WTC11 (cell line): Measurements from ENCODE around the gene PSTK. TPM values are rescaled to one million over a fixed set of nuclear protein-coding genes. Genes with fewer than 3 reads are reported as not detected.

Source experiments
- ATAC-seq: fragments of 200-7000 bp; cut with Tn5 transposase; 2 replicates; pipeline ENCODE4 v1.10.0; 2021; ENCODE audit warnings: mild to moderate bottlenecking, moderate library complexity
- CTCF ChIA-PET: fragments of 300-600 bp; sonication (Branson Sonifier 250); formaldehyde crosslinking; loops from one replicate; lab custom pipeline; 2021; ENCODE audit warnings: antibody characterized with exemption; lab: Charles Lee
- POLR2A ChIA-PET: fragments of 350-600 bp; sonication (Branson Sonifier 250); formaldehyde crosslinking; loops from one replicate; lab custom pipeline; 2021; ENCODE audit warnings: antibody characterized with exemption; lab: Charles Lee
- DNase-seq: peaks from one replicate; pipeline ENCODE4 v3.0.0; 2021; ENCODE audit warnings: low spot score
- H3K27ac Mint-ChIP-seq: 2 replicates; pipeline ENCODE4 v1.8.0; 2021; ENCODE audit warnings: mixed read lengths
- H3K27me3 Mint-ChIP-seq: 2 replicates; pipeline ENCODE4 v1.8.0; 2021; ENCODE audit warnings: low read depth, mild to moderate bottlenecking, moderate library complexity, mixed read lengths
- H3K36me3 Mint-ChIP-seq: 2 replicates; pipeline ENCODE4 v1.8.0; 2021; ENCODE audit warnings: mixed read lengths
- H3K4me1 Mint-ChIP-seq: 2 replicates; pipeline ENCODE4 v1.8.0; 2022; ENCODE audit warnings: mixed read lengths
- H3K4me3 Mint-ChIP-seq: 2 replicates; pipeline ENCODE4 v1.8.0; 2021; ENCODE audit warnings: mild to moderate bottlenecking, moderate library complexity, mixed read lengths
- H3K9me3 Mint-ChIP-seq: 2 replicates; pipeline ENCODE4 v1.8.0; 2021; ENCODE audit warnings: mixed read lengths
- ATF3 ChIP-seq: sonication (generic); formaldehyde crosslinking; conservative IDR thresholded peaks from 2 replicates; pipeline ENCODE4 v1.8.1; 2022; ENCODE audit warnings: mild to moderate bottlenecking, missing genetic modification reagents
- CBFB ChIP-seq: sonication (generic); formaldehyde crosslinking; IDR thresholded peaks from 2 replicates; pipeline ENCODE4 v1.8.1; 2022; ENCODE audit warnings: mild to moderate bottlenecking, low read depth, missing genetic modification reagents
- CDX4 ChIP-seq: fragments of 250-450 bp; sonication (Bioruptor Pico); IDR thresholded peaks from 2 replicates; pipeline ENCODE4 v1.9.0; 2021; ENCODE audit warnings: moderate library complexity, mild to moderate bottlenecking, inconsistent platforms, borderline replicate concordance
- ELF4 ChIP-seq: sonication (generic); formaldehyde crosslinking; IDR thresholded peaks from 2 replicates; pipeline ENCODE4 v1.8.1; 2022; ENCODE audit warnings: low read depth, mild to moderate bottlenecking, moderate library complexity, missing genetic modification reagents
- EMX1 ChIP-seq: fragments of 250-450 bp; sonication (Bioruptor Pico); IDR thresholded peaks from 2 replicates; pipeline ENCODE4 v1.8.0; 2021; ENCODE audit warnings: mild to moderate bottlenecking
- ERG ChIP-seq: fragments of 250-450 bp; sonication (Bioruptor Pico); IDR thresholded peaks from 2 replicates; pipeline ENCODE4 v1.8.0; 2021; ENCODE audit warnings: mild to moderate bottlenecking
- ETV6 ChIP-seq: sonication (generic); formaldehyde crosslinking; IDR thresholded peaks from 2 replicates; pipeline ENCODE4 v1.8.1; 2022; ENCODE audit warnings: mild to moderate bottlenecking, missing genetic modification reagents
- FOXP4 ChIP-seq: sonication (generic); formaldehyde crosslinking; IDR thresholded peaks from 2 replicates; pipeline ENCODE4 v1.8.0; 2022; ENCODE audit warnings: mild to moderate bottlenecking, missing genetic modification reagents
- GTF2I ChIP-seq: fragments of 250-450 bp; sonication (Bioruptor Pico); conservative IDR thresholded peaks from 2 replicates; pipeline ENCODE4 v1.4.0; 2021; ENCODE audit warnings: mild to moderate bottlenecking
- MXD4 ChIP-seq: fragments of 250-450 bp; sonication (Bioruptor Pico); IDR thresholded peaks from 2 replicates; pipeline ENCODE4 v1.8.0; 2021; ENCODE audit warnings: mild to moderate bottlenecking, moderate library complexity, borderline replicate concordance
- PRRX2 ChIP-seq: fragments of 250-450 bp; sonication (Bioruptor Pico); IDR thresholded peaks from 2 replicates; pipeline ENCODE4 v1.8.0; 2021; ENCODE audit warnings: mild to moderate bottlenecking
- TEAD1 ChIP-seq: sonication (generic); formaldehyde crosslinking; IDR thresholded peaks from 2 replicates; pipeline ENCODE4 v1.8.0; 2022; ENCODE audit warnings: mild to moderate bottlenecking, missing genetic modification reagents
- TP53 ChIP-seq: sonication (generic); formaldehyde crosslinking; IDR thresholded peaks from 2 replicates; pipeline ENCODE4 v1.8.1; 2023; ENCODE audit warnings: mild to moderate bottlenecking, missing genetic modification reagents
- USF1 ChIP-seq: sonication (generic); formaldehyde crosslinking; IDR thresholded peaks from 2 replicates; pipeline ENCODE4 v1.8.0; 2022; ENCODE audit warnings: mild to moderate bottlenecking, missing genetic modification reagents
- total RNA-seq: library from RNA; stranded (reverse); gene quantifications from 3 replicates; pipeline ENCODE4 v1.2.3, GENCODE V29; 2021
- TF ChIP-seq, protein P1 (sequence below): sonication (generic); formaldehyde crosslinking; IDR thresholded peaks from 2 replicates; pipeline ENCODE4 v1.8.1; 2022; ENCODE audit warnings: low read depth, mild to moderate bottlenecking, moderate library complexity, missing genetic modification reagents, borderline replicate concordance
- TF ChIP-seq, protein P2 (sequence below): sonication (generic); formaldehyde crosslinking; IDR thresholded peaks from 2 replicates; pipeline ENCODE4 v1.8.1; 2023; ENCODE audit warnings: mild to moderate bottlenecking, missing genetic modification reagents
- TF ChIP-seq, protein P3 (sequence below): sonication (generic); formaldehyde crosslinking; IDR thresholded peaks from 2 replicates; pipeline ENCODE4 v1.8.1; 2022; ENCODE audit warnings: missing genetic modification reagents, borderline replicate concordance
- TF ChIP-seq, protein P4 (sequence below): sonication (generic); formaldehyde crosslinking; IDR thresholded peaks from 2 replicates; pipeline ENCODE4 v1.8.1; 2023; ENCODE audit warnings: mild to moderate bottlenecking, missing genetic modification reagents, moderate library complexity

The PSTK gene
- total RNA-seq, 1 experiment from 2014 or later, result 4.0 TPM

DNA sequence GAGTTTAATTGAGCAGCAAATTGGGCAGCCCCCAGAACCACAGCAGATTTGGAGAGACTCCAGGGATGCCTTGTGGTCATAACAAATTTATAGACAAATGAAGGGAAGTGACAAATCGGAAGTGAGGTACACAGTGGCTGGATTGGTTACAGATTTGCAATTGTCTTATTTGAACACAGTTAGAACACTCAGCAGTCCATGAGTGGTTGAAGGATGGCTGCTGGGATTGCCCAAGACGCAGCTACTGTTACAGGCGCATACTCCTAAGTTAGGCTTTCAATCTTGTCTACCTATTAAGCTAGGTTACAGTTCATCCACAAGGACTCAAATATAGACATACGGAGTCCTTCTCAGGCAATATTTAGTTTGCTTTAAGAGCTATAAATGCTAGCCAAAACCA lies 36.0 kb downstream of the PSTK start:
- ATAC-seq (no peak), DNase-seq (no peak)
- H3K9me3 Mint-ChIP-seq, result peaks cover 17% of the 10 kb centered on the region
- ChIA-PET CTCF (interaction anchor here (1.4 kb wide), 1 partner anchor 27 kb away, joined by 4 read pairs; no protein-coding TSS in a partner anchor), POLR2A (no interaction called here)
- H3K27ac Mint-ChIP-seq, result no peak overlapping the region
- peaks cover 65% of the 10 kb centered on the region for H3K27me3 Mint-ChIP-seq
- H3K4me1 Mint-ChIP-seq, result peaks cover 63% of the 10 kb centered on the region
- TF ChIP-seq, protein P1, sequence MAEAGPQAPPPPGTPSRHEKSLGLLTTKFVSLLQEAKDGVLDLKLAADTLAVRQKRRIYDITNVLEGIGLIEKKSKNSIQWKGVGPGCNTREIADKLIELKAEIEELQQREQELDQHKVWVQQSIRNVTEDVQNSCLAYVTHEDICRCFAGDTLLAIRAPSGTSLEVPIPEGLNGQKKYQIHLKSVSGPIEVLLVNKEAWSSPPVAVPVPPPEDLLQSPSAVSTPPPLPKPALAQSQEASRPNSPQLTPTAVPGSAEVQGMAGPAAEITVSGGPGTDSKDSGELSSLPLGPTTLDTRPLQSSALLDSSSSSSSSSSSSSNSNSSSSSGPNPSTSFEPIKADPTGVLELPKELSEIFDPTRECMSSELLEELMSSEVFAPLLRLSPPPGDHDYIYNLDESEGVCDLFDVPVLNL (CRISPR knock-in tag), result no peak
- TF ChIP-seq, protein P2, sequence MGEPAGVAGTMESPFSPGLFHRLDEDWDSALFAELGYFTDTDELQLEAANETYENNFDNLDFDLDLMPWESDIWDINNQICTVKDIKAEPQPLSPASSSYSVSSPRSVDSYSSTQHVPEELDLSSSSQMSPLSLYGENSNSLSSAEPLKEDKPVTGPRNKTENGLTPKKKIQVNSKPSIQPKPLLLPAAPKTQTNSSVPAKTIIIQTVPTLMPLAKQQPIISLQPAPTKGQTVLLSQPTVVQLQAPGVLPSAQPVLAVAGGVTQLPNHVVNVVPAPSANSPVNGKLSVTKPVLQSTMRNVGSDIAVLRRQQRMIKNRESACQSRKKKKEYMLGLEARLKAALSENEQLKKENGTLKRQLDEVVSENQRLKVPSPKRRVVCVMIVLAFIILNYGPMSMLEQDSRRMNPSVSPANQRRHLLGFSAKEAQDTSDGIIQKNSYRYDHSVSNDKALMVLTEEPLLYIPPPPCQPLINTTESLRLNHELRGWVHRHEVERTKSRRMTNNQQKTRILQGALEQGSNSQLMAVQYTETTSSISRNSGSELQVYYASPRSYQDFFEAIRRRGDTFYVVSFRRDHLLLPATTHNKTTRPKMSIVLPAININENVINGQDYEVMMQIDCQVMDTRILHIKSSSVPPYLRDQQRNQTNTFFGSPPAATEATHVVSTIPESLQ (CRISPR knock-in tag), result no peak
- TF ChIP-seq, protein P3, sequence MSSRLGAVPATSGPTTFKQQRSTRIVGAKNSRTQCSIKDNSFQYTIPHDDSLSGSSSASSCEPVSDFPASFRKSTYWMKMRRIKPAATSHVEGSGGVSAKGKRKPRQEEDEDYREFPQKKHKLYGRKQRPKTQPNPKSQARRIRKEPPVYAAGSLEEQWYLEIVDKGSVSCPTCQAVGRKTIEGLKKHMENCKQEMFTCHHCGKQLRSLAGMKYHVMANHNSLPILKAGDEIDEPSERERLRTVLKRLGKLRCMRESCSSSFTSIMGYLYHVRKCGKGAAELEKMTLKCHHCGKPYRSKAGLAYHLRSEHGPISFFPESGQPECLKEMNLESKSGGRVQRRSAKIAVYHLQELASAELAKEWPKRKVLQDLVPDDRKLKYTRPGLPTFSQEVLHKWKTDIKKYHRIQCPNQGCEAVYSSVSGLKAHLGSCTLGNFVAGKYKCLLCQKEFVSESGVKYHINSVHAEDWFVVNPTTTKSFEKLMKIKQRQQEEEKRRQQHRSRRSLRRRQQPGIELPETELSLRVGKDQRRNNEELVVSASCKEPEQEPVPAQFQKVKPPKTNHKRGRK (CRISPR knock-in tag), result no peak
- no peak for TF ChIP-seq ATF3 (CRISPR knock-in tag)
- TF ChIP-seq CDX4 (CRISPR knock-in tag), result no peak
- TF ChIP-seq CBFB (CRISPR knock-in tag), result no peak
- no peak for TF ChIP-seq MXD4 (CRISPR knock-in tag)
- no peak for TF ChIP-seq EMX1 (CRISPR knock-in tag)
- no peak for TF ChIP-seq TP53 (CRISPR knock-in tag)
- no peak for TF ChIP-seq ETV6 (CRISPR knock-in tag)
- TF ChIP-seq, all 79 proteins: peak for 0
- Mint-ChIP-seq H3K4me3 (no peak overlapping the region), H3K36me3 (peaks cover 28% of the 10 kb centered on the region)

DNA sequence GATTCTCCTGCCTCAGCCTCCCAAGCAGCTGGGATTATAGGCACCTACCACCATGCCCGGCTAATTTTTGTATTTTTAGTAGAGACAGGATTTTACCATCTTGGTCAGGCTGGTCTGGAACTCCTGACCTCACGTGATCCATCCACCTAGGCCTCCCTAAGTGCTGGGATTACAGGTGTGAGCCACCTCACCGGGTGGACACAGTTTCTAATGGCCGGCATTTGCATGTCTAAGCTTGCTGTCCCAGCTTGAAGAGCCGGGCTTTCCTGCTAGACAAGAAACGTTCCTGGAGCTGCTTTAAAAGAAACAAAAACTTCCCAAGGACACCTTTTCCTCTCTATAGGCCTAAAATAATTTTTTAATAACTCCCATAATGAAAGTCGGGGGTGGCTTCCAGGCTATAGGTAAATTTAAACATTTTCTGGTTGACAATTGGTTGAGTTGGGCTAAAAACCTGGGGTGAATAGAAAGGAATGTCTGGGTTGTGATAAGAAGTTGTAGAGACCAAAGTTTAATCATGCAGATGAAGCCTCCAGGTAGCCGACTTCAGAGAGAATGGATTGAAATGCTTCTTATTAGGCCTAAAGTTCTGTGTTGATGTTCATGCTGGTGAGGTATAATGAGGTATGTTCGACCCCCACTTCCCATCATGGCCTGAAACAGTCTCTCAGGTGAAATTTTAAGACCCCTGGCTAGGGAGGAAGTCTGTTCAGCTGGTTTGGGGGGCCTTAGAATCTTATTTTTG lies 37.4 kb downstream of the PSTK start:
- peaks cover 72% of the 10 kb centered on the region for H3K4me1 Mint-ChIP-seq
- peak; percentile 82 for ATAC-seq
- H3K27me3 Mint-ChIP-seq, result peaks cover 65% of the 10 kb centered on the region
- POLR2A ChIA-PET, result interaction anchor here (1.3 kb wide), 1 partner anchor 8 kb away, joined by 6 read pairs; the partner anchor contains the start of genes ACADSB and IKZF5
- DNase-seq, result peak; percentile 54
- H3K36me3 Mint-ChIP-seq, result peaks cover 20% of the 10 kb centered on the region
- H3K27ac Mint-ChIP-seq, result peak overlapping the region; percentile 71
- H3K4me3 Mint-ChIP-seq, result no peak overlapping the region; the same call in 1 of the 2 replicates
- peaks cover 14% of the 10 kb centered on the region for H3K9me3 Mint-ChIP-seq
- CTCF ChIA-PET, result interaction anchor here (1.3 kb wide), 1 partner anchor 9 kb away, joined by 3 read pairs; the partner anchor contains the start of gene IKZF5
- TF ChIP-seq PRRX2 (CRISPR knock-in tag), result 0 out of 2 replicates have a peak, but pooled peaks have one; percentile 40
- TF ChIP-seq, protein P3 (CRISPR knock-in tag), result no peak
- TF ChIP-seq GTF2I (CRISPR knock-in tag), result peak; percentile 29; the same call in 1 of the 2 replicates
- TF ChIP-seq, protein P4, sequence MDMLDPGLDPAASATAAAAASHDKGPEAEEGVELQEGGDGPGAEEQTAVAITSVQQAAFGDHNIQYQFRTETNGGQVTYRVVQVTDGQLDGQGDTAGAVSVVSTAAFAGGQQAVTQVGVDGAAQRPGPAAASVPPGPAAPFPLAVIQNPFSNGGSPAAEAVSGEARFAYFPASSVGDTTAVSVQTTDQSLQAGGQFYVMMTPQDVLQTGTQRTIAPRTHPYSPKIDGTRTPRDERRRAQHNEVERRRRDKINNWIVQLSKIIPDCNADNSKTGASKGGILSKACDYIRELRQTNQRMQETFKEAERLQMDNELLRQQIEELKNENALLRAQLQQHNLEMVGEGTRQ (CRISPR knock-in tag), result peak; percentile 90
- peak; percentile 84 for TF ChIP-seq USF1 (CRISPR knock-in tag)
- TF ChIP-seq TEAD1 (CRISPR knock-in tag), result peak; percentile 30; the same call in 1 of the 2 replicates
- 0 out of 2 replicates have a peak, but pooled peaks have one; percentile 40 for TF ChIP-seq FOXP4 (CRISPR knock-in tag)
- TF ChIP-seq ERG (CRISPR knock-in tag), result 0 out of 2 replicates have a peak, but pooled peaks have one; percentile 38
- no peak for TF ChIP-seq MXD4 (CRISPR knock-in tag)
- no peak for TF ChIP-seq ELF4 (CRISPR knock-in tag)
